NCI-H1694 (cell line): ENCODE results near the gene ITLN2.
"Not testable (repeated sequence)": the region's sequence is repeated elsewhere in the genome, so short reads cannot be mapped to it uniquely, and the experiment has no call there.

Experiments used
- DNase-seq: peaks from one replicate; lab custom pipeline; 2025; lab: John Stamatoyannopoulos, UW

ITLN2 gene

DNA sequence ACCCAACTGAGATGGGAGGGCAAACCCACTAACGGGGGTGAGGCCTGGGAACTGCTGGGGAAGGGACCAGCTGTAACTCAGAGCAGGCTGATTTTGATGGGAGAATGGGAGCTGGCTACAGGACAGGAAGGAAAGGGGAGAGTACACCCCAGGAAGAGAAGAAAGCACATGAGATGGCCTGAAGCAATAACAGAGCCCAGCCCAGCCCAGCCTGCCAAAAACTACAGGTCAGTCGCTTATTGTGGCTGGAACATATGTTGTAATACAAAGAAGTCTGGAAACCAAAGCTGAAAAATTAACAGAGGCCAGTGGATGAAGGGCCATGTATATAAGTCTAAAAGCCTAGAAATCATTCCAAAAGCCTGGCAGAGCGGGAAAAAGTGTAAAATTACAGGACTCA, 1.6 kb downstream of the ITLN2 start:
- DNase-seq, result no peak

- DNase-seq, result no peak
Measured at GRCh38 chr1:160952129-160952510, 2.5 kb downstream of the ITLN2 start.

DNA sequence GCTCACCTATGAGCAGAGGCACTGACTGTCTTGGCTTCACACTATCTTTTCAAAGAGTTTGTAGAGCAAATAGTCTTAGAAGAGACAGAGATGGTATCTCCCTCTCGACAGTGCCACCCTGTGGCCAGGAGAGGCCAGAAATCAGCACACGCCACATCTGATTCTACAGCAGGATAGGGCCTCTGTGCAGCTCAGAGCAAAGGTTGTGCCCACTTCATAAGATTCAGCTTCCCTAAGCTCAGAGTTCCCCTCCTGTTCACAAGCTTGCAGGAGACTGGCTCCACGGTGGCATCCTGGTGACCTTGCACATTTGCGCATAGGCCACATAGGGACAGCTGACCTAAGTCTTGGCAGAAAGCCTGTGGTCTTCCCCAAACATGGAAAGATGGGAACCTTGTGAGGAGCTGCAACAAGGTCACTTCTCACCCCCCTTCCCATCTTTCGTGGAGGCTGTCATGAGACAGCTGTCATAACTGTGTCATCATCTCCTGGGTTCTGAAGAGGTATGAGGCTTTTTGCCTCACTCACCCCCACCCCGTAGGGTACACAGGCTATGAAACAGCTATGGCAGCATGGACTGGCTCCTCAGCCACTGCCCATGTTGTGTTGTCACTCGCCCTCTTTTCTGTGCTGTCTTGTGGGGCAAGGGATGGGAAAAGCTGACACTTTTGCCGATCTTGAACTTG, 3.0 kb downstream of the ITLN2 start:
- peak; percentile 37 for DNase-seq

DNA sequence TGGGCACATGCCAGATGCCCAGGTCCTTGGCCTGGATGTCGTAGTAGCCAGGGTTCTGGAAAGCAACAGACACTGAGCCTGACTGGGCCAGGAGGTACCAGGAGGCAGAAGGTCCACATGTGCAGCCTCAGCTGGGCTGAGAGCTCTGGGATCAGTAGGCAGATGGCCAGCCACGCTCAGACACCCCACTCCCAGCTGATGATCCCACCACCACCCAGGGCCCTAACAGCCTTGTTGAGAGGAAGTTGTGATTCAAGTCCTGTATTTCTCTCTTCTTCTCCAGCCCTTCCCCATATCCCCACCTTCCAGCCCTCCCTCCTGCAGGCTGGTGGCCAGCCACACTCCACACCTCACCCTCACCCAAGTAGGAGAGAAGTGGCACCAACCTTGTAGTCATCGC, 4.0 kb downstream of the ITLN2 start:
- no peak for DNase-seq

- DNase-seq, result no peak
Measured at GRCh38 chr1:160949881-160950280, 4.7 kb downstream of the ITLN2 start.

- DNase-seq, result not testable (repeated sequence)
Measured at GRCh38 chr1:160949216-160949880, 5.3 kb downstream of the ITLN2 start.

DNA sequence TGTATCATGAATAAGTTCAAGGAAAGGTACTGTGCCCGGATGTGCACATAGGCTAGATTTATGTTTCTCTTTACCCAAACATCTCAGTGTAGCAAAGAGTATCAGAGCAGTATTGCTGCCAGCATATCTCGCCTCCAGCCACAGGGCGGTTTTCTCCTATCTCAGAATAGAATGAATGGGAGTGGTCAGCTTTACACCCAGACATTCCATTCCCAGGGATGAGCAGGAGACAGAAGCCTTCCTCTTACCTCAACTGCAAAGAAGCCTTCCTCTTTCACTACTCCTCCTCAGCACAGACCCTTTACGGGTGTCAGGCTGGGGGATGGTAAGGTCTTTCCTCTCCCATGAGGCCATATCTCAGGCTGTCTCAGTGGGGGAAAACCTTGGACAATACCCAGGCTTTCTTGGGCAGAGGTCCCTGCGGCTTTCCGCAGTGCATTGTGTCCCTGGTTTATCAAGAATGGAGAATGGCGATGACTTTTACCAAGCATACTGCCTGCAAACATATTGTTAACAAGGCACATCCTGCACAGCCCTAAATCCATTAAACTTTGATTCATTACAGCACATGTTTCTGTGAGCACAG, 7.3 kb downstream of the ITLN2 start:
- DNase-seq, result not testable (repeated sequence)

- DNase-seq, result not testable (repeated sequence)
Measured at GRCh38 chr1:160945881-160946280, 8.7 kb downstream of the ITLN2 start.

- no peak for DNase-seq
Measured at GRCh38 chr1:160945079-160945478, 9.5 kb downstream of the ITLN2 start.

DNA sequence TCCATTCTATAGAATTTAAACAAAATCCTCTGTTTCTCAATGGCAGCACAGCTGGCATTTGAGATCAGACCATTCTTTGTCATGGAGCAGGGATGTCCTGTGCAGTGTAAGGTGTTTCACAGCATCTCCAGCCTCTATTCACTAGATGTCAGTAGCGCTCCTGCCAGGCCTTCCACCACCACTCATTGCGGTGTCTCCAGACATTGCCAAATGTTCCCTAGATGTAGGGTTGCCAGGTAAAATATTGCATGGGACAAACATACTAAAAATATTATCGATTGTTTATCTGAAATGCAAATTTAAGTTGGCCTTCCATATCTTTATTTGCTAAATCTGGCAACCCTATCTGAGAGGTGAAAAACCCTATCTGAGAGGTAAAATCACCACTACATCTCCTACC, 11.7 kb downstream of the ITLN2 start:
- DNase-seq, result no peak

DNA sequence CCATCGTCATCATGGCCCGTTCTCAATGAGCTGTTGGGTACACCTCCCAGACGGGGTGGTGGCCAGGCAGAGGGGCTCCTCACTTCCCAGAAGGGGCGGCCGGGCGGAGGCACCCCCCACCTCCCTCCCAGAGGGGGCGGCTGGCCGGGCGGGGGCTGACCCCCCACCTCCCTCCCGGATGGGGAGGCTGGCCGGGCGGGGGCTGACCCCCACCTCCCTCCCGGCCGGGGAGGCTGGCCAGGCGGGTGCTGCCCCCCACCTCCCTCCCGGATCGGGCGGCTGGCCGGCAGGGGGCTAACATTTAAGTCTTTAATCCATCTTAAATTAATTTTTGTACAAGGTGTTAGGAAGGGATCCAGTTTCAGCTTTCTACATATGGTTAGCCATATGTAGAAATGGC, 17.9 kb downstream of the ITLN2 start:
- not testable (repeated sequence) for DNase-seq

- no peak for DNase-seq
Measured at GRCh38 chr1:160935527-160936258, 18.9 kb downstream of the ITLN2 start.

- DNase-seq, result not testable (repeated sequence)
Measured at GRCh38 chr1:160933305-160933704, 21.3 kb downstream of the ITLN2 start.

DNA sequence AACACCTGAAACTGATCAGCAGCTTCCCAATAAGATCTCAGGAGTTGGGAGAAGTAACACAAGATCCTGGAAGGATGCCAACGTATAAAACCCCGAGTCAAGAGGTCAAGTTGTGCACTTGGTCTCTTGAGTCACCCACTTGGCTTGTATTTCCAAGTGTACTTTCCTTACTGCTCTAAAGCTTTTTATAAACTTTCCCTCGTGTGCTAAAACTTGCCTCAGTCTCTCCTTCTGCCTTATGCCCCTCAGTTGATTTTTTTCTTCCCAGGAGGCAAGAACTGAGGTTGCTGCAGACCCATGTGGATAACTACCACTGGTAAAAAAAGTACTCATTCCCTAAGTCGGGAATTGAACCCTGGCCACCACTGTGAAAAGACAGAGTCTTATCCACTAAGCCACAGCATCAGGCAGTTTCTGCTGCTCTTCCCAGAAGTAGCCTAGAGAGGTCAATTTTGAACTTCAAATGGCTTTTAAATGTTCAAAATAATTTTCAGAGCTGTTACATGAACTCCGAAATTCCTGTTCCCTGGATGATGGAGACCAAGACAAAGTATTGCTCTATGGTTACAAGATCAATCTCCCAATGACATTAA, 28.9 kb downstream of the ITLN2 start:
- DNase-seq, result no peak

DNA sequence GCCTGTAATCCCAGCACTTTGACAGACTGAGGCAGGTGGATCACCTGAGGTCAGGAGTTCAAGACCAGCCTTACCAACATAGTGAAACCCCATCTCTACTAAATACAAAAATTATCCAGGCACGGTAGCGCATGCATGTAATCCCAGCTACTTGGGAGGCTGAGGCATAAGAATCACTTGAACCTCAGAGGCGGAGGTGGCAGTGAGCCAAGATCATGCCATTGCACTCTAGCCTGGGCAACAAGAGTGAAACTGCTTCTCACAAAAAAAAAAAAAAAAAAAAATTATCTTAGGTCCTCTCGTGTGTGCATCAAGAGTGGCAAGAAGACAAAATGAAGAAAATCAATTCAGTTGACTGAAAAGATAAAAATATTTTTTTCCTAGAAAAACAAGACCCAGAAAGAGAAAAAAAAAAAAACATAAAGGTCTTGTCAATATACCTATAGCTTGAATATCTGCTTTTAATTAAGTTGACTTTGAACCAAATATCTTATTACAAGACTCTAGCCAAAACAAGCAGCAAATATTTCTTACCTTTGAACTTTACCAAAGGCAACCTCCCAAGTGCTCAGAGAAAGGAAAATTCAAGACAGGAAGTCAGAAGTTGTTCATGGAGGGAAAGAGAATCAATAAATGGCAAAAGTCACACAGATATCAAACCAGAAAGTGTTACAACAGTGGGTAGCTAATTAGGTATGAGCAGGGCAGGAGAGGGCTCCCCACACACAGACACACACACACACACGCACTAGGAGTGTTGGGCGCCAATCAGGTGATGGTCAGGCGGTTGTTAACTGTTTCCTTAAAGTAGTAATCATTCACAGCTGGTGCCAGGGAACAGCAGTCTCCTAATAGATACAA, 29.6 kb downstream of the ITLN2 start:
- no peak for DNase-seq

- DNase-seq, result no peak
Measured at GRCh38 chr1:160916666-160917065, 37.9 kb downstream of the ITLN2 start.

GRCh38 chr1:160913229-160913628, 41.4 kb downstream of the ITLN2 start:
- not testable (repeated sequence) for DNase-seq

GRCh38 chr1:160911925-160912324, 42.7 kb downstream of the ITLN2 start:
- no peak for DNase-seq

DNA sequence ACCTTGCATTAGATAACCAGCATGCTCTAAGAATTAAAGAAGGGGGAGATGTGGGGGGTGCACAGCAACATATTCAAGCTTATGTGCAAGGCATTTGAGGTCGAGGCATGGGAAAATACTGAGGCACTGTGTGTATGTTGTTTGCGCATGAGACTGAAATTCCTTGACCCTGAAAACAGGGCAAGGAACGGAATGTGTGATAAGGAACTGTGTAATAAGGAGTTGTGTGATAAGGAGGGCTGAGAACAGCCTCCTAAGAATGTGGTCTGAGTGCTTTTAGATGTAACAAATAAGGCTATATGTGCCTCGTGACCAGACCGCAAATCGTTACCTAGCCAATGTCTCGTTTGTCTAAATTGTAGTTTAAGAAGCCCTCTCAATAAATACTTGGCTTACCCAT, 43.2 kb downstream of the ITLN2 start:
- no peak for DNase-seq

DNA sequence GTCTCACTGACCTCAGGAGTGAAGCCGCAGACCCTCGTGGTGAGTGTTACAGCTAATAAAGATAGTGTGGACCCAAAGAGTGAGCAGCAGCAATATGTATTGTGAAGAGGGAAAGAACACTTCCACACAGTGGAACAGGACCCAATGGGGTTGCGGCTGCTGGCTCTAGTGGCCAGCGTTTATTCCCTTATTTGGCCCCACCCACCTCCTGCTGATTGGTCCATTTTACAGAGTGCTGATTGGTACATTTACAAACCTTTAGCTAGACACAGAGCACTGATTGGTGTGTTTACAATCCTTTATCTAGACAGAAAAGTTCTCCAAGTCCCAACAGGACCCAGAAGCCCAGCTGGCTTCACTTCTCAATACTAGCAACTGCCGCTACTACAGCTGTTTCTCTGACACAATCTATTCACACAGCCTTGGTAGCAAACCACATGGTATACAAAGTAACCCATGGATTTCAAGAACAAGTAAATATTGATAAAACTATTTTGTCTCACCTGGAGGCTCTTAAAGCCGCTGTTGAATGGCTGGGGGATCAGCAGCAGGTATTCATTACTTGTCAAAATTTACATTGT, 44.3 kb downstream of the ITLN2 start:
- DNase-seq, result no peak

GRCh38 chr1:160907976-160908375, 46.6 kb downstream of the ITLN2 start:
- no peak for DNase-seq
